ENCODE results near the gene RPL26. TPM values are rescaled to one million over a fixed set of nuclear protein-coding genes. Genes with fewer than 3 reads are reported as not detected.

The RPL26 gene
- total and polyA plus RNA-seq, 4 donors, result 1,055 to 6,952 (median 2,234) TPM

DNA sequence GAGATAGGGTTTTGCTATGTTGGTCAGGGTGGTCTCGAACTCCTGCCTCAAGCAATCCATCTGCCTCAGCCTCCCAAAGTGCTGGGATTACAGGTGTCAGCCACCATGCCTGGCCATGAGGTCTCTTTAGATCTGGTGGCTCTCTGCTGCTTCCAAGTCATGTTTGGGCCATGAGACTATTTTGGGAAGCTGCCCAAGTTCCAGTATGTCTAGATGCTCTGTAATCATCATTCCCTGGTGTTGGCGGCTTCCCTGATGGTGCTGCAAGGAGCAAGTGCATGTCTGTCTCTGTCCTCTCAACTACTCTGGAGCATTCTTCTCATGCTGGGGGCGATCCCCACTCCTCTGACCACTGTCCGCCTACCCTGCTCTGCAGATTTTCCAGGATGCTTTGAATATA is 49.7 kb downstream of the RPL26 start:
- 93 to 94% methylated on average over 4 of the region's 4 CpGs for WGBS, 2 donors
- peaks cover 2% of the 10 kb centered on the region for H3K9me3 ChIP-seq (ENCODE audit: control insufficient read depth, low read length)
- no peak overlapping the region for H3K4me3 ChIP-seq (ENCODE audit: low read length in 2 of 2)
- DNase-seq, result no peak
- no peaks in the 10 kb centered on the region for H3K27me3 ChIP-seq (ENCODE audit: control insufficient read depth in 1 of 2, insufficient read depth in 2 of 2, low read length in 1 of 2)
- ATAC-seq (ENCODE audit: low FRiP score), result no peak
- H3K36me3 ChIP-seq (ENCODE audit: control insufficient read depth in 1 of 2, insufficient read depth in 2 of 2, low read length in 1 of 2), result no peaks in the 10 kb centered on the region
- intact Hi-C loops (cut with DNase I), result no loop called here
- no peaks in the 10 kb centered on the region for H3K4me1 ChIP-seq (ENCODE audit: control insufficient read depth in 1 of 2, insufficient read depth in 2 of 2, low read length in 2 of 2)
- no peak overlapping the region for H3K27ac ChIP-seq (ENCODE audit: low read depth in 1 of 2, low read length in 2 of 2)

DNA sequence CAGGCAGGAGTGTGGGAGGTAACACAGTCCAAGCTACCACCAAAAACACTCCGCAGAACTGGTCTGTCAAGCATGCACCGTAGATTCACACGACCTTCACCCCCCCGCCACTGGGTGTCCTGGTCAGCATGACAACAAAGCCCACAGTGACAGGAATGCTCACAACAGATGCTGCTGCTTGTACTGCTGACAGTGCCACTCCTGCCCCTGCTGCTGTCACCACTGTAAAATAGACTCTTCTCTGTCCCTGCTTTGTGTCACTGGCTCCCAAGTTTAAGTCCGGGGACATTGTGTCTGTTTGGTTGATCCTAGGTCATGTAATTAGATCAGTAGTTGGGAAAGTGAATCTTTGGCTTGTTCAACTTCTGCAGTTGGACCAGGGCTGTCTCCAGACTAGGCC is 50.3 kb downstream of the RPL26 start:
- no peak overlapping the region for H3K4me3 ChIP-seq (ENCODE audit: low read length in 2 of 2)
- H3K9me3 ChIP-seq (ENCODE audit: control insufficient read depth, low read length), result peaks cover 2% of the 10 kb centered on the region
- 51 to 56% methylated on average over 5 of the region's 5 CpGs for WGBS, 2 donors
- H3K4me1 ChIP-seq (ENCODE audit: control insufficient read depth in 1 of 2, insufficient read depth in 2 of 2, low read length in 2 of 2), result no peaks in the 10 kb centered on the region
- no peak overlapping the region for H3K27ac ChIP-seq (ENCODE audit: low read depth in 1 of 2, low read length in 2 of 2)
- intact Hi-C loops (cut with DNase I), result no loop called here
- ATAC-seq (ENCODE audit: low FRiP score) (no peak), DNase-seq (no peak)
- no peaks in the 10 kb centered on the region for H3K36me3 ChIP-seq (ENCODE audit: control insufficient read depth in 1 of 2, insufficient read depth in 2 of 2, low read length in 1 of 2)
- no peaks in the 10 kb centered on the region for H3K27me3 ChIP-seq (ENCODE audit: control insufficient read depth in 1 of 2, insufficient read depth in 2 of 2, low read length in 1 of 2)

DNA sequence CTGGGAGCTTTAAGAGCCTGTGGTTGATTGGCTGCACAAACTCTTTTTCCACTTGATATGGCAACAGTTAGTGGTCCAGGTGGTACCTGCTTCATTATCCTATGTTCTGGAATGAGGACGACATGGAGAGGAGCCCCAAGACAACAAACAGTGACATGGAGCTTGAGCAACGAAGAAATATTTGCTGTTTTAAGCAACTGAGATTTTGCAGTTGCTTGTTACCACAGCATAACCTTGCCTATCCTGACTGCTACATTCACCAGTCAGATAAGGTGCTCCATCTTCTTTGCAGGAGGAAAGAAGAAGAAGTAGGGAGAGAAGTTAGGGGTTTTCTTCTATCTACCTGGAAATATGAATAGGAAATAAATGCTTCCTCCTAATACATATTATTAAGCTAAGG is 50.9 kb downstream of the RPL26 start:
- no peaks in the 10 kb centered on the region for H3K36me3 ChIP-seq (ENCODE audit: control insufficient read depth in 1 of 2, insufficient read depth in 2 of 2, low read length in 1 of 2)
- no peaks in the 10 kb centered on the region for H3K27me3 ChIP-seq (ENCODE audit: control insufficient read depth in 1 of 2, insufficient read depth in 2 of 2, low read length in 1 of 2)
- peaks cover 2% of the 10 kb centered on the region for H3K9me3 ChIP-seq (ENCODE audit: control insufficient read depth, low read length)
- H3K4me3 ChIP-seq (ENCODE audit: low read length in 2 of 2), result no peak overlapping the region
- DNase-seq, result no peak
- no peak for ATAC-seq (ENCODE audit: low FRiP score)
- intact Hi-C loops (cut with DNase I), result no loop called here
- H3K27ac ChIP-seq (ENCODE audit: low read depth in 1 of 2, low read length in 2 of 2), result no peak overlapping the region
- 88 to 91% methylated on average over 2 of the region's 2 CpGs for WGBS, 2 donors
- no peaks in the 10 kb centered on the region for H3K4me1 ChIP-seq (ENCODE audit: control insufficient read depth in 1 of 2, insufficient read depth in 2 of 2, low read length in 2 of 2)

Other genes starting within 250 kb of the RPL26 start
- gene PER1, start 230.8 kb downstream of the RPL26 start, total RNA-seq, result 100 to 1,000 TPM; 100 to 297 TPM
- gene PER1, start 230.8 kb downstream of the RPL26 start, polyA plus RNA-seq, result 100 to 1,000 TPM in 1 of 2 donors, 10 to 100 TPM in 1; 34.3 to 246 TPM
- gene VAMP2, start 220.2 kb downstream of the RPL26 start, total RNA-seq, result 10 to 100 TPM; 73.4 to 80.8 TPM
- gene VAMP2, start 220.2 kb downstream of the RPL26 start, polyA plus RNA-seq, result 100 to 1,000 TPM in 1 of 2 donors, 10 to 100 TPM in 1; 59.7 to 105 TPM
- 10 to 100 TPM in 1 of 2 donors, 1 to 10 TPM in 1; 8.9 to 12.3 TPM for gene TMEM107, start 206.8 kb downstream of the RPL26 start, total RNA-seq
- 10 to 100 TPM in 1 of 2 donors, 1 to 10 TPM in 1; 9.9 to 20.9 TPM for gene TMEM107, start 206.8 kb downstream of the RPL26 start, polyA plus RNA-seq
- gene BORCS6, start 193.0 kb downstream of the RPL26 start, total RNA-seq, result 1 to 10 TPM; 5.2 to 8.0 TPM
- gene BORCS6, start 193.0 kb downstream of the RPL26 start, polyA plus RNA-seq, result 1 to 10 TPM; 6.4 to 9.4 TPM
- 1 to 10 TPM in 1 of 2 donors, under 1 TPM in 1; 0.81 to 3.1 TPM for gene AURKB, start 172.6 kb downstream of the RPL26 start, total RNA-seq
- gene AURKB, start 172.6 kb downstream of the RPL26 start, polyA plus RNA-seq, result not detected
- 10 to 100 TPM; 43.3 to 59.2 TPM for gene CTC1, start 135.1 kb downstream of the RPL26 start, total RNA-seq
- gene CTC1, start 135.1 kb downstream of the RPL26 start, polyA plus RNA-seq, result 10 to 100 TPM in 1 of 2 donors, 1 to 10 TPM in 1; 4.6 to 36.4 TPM
- 10 to 100 TPM; 21.3 to 25.4 TPM for gene PFAS, start 133.9 kb downstream of the RPL26 start, total RNA-seq
- 1 to 10 TPM; 1.4 to 8.3 TPM for gene PFAS, start 133.9 kb downstream of the RPL26 start, polyA plus RNA-seq
- 10 to 100 TPM; 20.3 to 21.7 TPM for gene RANGRF, start 94.5 kb downstream of the RPL26 start, total RNA-seq
- 10 to 100 TPM; 28.7 to 53.7 TPM for gene RANGRF, start 94.5 kb downstream of the RPL26 start, polyA plus RNA-seq
- gene SLC25A35, start 87.8 kb downstream of the RPL26 start, total RNA-seq, result 1 to 10 TPM; 3.0 to 4.8 TPM
- 1 to 10 TPM; 1.0 to 6.6 TPM for gene SLC25A35, start 87.8 kb downstream of the RPL26 start, polyA plus RNA-seq
- gene ARHGEF15, start 73.0 kb downstream of the RPL26 start, total RNA-seq, result 10 to 100 TPM; 18.6 to 36.5 TPM
- gene ARHGEF15, start 73.0 kb downstream of the RPL26 start, polyA plus RNA-seq, result 1 to 10 TPM in 1 of 2 donors, under 1 TPM in 1; 0.75 to 2.1 TPM
- gene ODF4, start 43.4 kb downstream of the RPL26 start, total RNA-seq, result not detected
- not detected for gene ODF4, start 43.4 kb downstream of the RPL26 start, polyA plus RNA-seq
- gene RNF222, start 14.6 kb upstream of the RPL26 start, total RNA-seq, result not detected
- not detected for gene RNF222, start 14.6 kb upstream of the RPL26 start, polyA plus RNA-seq
- gene NDEL1, start 52.7 kb upstream of the RPL26 start, total RNA-seq, result 100 to 1,000 TPM; 110 to 135 TPM
- 10 to 100 TPM; 52.3 to 79.3 TPM for gene NDEL1, start 52.7 kb upstream of the RPL26 start, polyA plus RNA-seq
- 1,000 to 10,000 TPM; 1,394 to 1,963 TPM for gene MYH10, start 247.5 kb upstream of the RPL26 start, total RNA-seq
- 100 to 1,000 TPM; 205 to 244 TPM for gene MYH10, start 247.5 kb upstream of the RPL26 start, polyA plus RNA-seq

Data from aorta (tissue), 5 donors.